NCI-H146 treated with DMSO at 0.1 percent for 48 hours (cell line): ENCODE measurements around the gene NCOA7.
"Not testable (repeated sequence)": the region's sequence is repeated elsewhere in the genome, so short reads cannot be mapped to it uniquely, and the experiment has no call there.

Experiments used
- DNase-seq: peaks from one replicate; lab custom pipeline; 2025; ENCODE audit not compliant: unreplicated experiment; lab: John Stamatoyannopoulos, UW

NCOA7 gene

GRCh38 chr6:125836466-125836865, 45.7 kb downstream of the NCOA7 start:
- no peak for DNase-seq

GRCh38 chr6:125839471-125839870, 48.7 kb downstream of the NCOA7 start:
- DNase-seq: no peak

GRCh38 chr6:125839879-125840278, 49.1 kb downstream of the NCOA7 start:
- peak; percentile 29 for DNase-seq

GRCh38 chr6:125841356-125842090, 50.8 kb downstream of the NCOA7 start:
- no peak for DNase-seq

GRCh38 chr6:125842091-125842626, 51.4 kb downstream of the NCOA7 start:
- DNase-seq: no peak

- no peak for DNase-seq
Measured at GRCh38 chr6:125843593-125843992, 52.8 kb downstream of the NCOA7 start.

GRCh38 chr6:125844989-125845388, 54.2 kb downstream of the NCOA7 start:
- DNase-seq: no peak

GRCh38 chr6:125846292-125847024, 55.7 kb downstream of the NCOA7 start:
- DNase-seq: no peak

- not testable (repeated sequence) for DNase-seq
Measured at GRCh38 chr6:125848286-125848685, 57.5 kb downstream of the NCOA7 start.

- no peak for DNase-seq
Measured at GRCh38 chr6:125850361-125850760, 59.6 kb downstream of the NCOA7 start.

GRCh38 chr6:125852587-125852986, 61.8 kb downstream of the NCOA7 start:
- DNase-seq: no peak

GRCh38 chr6:125853168-125853567, 62.4 kb downstream of the NCOA7 start:
- no peak for DNase-seq

GRCh38 chr6:125853756-125854155, 63.0 kb downstream of the NCOA7 start:
- DNase-seq: peak; percentile 90

- DNase-seq: no peak
Measured at GRCh38 chr6:125854355-125854754, 63.6 kb downstream of the NCOA7 start.

- no peak for DNase-seq
Measured at GRCh38 chr6:125855783-125856182, 65.0 kb downstream of the NCOA7 start.

GRCh38 chr6:125857846-125858245, 67.1 kb downstream of the NCOA7 start:
- no peak for DNase-seq

GRCh38 chr6:125858427-125859320, 67.9 kb downstream of the NCOA7 start:
- DNase-seq: peak; percentile 91

GRCh38 chr6:125859727-125860126, 69.0 kb downstream of the NCOA7 start:
- DNase-seq: no peak

- peak; percentile 80 for DNase-seq
Measured at GRCh38 chr6:125863023-125863422, 72.3 kb downstream of the NCOA7 start.

GRCh38 chr6:125865015-125865414, 74.3 kb downstream of the NCOA7 start:
- DNase-seq: no peak

- no peak for DNase-seq
Measured at GRCh38 chr6:125866433-125866832, 75.7 kb downstream of the NCOA7 start.
